GM21367 (cell line): Measurements from ENCODE around the gene NRBP1.

Experiments
- ATAC-seq: cut with Tn5 transposase; IDR thresholded peaks from one replicate; pipeline ENCODE4 v1.9.1; 2021; ENCODE audit not compliant: unreplicated experiment

Gene NRBP1

DNA sequence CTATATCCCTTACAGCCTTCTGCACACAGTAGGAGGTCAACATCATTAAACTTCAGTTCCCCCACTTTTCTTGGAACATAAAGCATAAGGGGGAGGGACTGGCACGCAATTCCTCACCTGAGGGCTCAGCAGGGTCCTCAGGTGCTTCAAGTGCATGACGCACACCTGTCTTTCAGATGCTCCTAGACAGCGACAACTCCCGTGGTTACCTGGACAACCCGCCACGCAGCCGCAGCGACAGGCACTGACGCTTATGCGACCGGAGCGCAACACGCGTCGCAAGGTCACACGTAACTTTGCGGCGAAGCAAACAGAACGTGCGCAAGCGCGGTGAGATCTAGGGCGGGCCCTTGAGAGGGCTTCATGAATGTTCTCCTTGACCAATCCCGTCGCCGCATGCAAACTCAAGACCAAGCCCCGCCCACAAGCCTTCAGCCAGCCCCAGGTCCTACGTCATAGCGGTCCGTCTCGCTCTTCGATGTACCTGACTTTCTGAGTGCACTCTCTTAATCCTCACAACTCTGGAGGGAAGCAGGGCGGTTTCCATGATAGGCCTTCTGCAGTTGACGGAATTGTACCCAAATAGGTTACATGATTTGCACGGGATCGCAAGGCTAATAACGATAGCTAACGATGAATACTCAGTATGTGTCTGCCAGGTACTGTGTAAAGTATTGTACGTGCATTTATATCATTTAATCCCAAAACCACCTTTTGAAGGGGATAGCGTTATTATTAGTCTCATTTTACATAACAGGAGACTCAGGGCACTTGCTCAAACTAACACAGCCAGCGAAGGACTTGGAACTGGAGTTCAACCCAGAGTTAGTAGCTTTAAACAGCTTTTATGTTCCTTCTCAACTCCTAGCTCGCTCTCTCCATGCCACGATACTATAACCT, 61.3 kb downstream of the NRBP1 start, which contains the start of gene IFT172:
TSS of gene IFT172 (minus strand) at position 246 of the 900 bp plus-strand sequence. CDS start at position 156, 90 bp downstream.
- peak; percentile 78 for ATAC-seq
